HL-60 (cell line): ENCODE measurements around the gene FGFR2.

Experiments used
- DNase-seq, 2 experiments: peaks; one replicate each; pipeline ENCODE4 v3.0.0-alpha.2; 2010 to 2020; ENCODE audit warnings: low read depth in 1 of 2, low spot score in 1 of 2
- H3K27ac ChIP-seq: fragments of 250-450 bp; sonication (Bioruptor Pico); replicated peaks from 2 replicates; pipeline ENCODE4 v1.5.1; 2020; ENCODE audit warnings: mild to moderate bottlenecking, moderate library complexity
- H3K27me3 ChIP-seq: fragments of 250-450 bp; sonication (Bioruptor Pico); 2 replicates; pipeline ENCODE4 v1.5.1; 2021; ENCODE audit warnings: mild to moderate bottlenecking, moderate library complexity; ENCODE audit not compliant: insufficient read depth, poor library complexity, severe bottlenecking
- H3K4me3 ChIP-seq: replicated peaks from 2 replicates; pipeline ENCODE4 v1.5.1; 2011; ENCODE audit warnings: mild to moderate bottlenecking, control low read depth, low read length; ENCODE audit not compliant: insufficient read depth
- CTCF ChIP-seq: IDR thresholded peaks from one replicate; pipeline ENCODE4 v1.5.1; 2011; ENCODE audit warnings: low read length, control low read depth, inconsistent platforms; ENCODE audit not compliant: insufficient read depth
- GABPA ChIP-seq: IDR thresholded peaks from 2 replicates; pipeline ENCODE4 v1.6.1; 2012; ENCODE audit warnings: low read depth
- POLR2AphosphoS5 ChIP-seq: IDR thresholded peaks from 2 replicates; pipeline ENCODE4 v1.6.1; 2012; ENCODE audit warnings: low read depth
- REST ChIP-seq: IDR thresholded peaks from 2 replicates; pipeline ENCODE4 v1.6.1; 2012; ENCODE audit warnings: low read depth; ENCODE audit not compliant: insufficient replicate concordance
- SPI1 ChIP-seq: IDR thresholded peaks from 2 replicates; pipeline ENCODE4 v1.6.1; 2012; ENCODE audit warnings: low read depth, mild to moderate bottlenecking, borderline replicate concordance

The FGFR2 gene

DNA sequence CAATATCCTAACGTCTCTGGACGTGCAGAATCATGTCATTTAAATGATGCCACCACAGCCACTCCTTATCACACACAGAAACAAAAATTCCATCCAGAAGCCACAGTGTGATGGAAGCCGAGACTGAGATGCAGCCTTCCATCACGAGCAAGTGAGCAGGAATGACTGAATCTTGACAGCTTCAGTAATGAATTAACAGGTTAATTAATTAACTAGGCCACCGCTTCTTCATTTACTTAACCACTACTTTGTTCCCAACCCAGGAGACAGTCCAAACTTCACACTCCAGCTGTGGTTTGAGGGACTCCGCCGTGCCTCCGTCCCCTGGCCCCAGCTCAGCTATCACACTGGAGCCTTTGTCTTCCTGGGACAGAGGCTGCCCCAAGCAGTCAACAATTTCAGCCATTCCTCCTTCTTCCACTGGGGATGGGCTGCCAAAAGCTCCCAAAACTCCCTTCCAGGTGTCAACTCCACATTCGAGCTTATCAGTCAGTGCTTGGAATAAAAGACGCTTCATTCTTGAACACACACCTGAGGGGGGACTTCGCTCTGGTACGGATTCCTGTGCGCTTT is 65.9 kb downstream of the FGFR2 start:
- TF ChIP-seq POLR2AphosphoS5 (no peak), REST (no peak), GABPA (no peak), CTCF (no peak), SPI1 (no peak)
- Histone ChIP-seq H3K27ac (no peak overlapping the region), H3K27me3 (no peaks in the 10 kb centered on the region), H3K4me3 (no peak overlapping the region)
- no peak for DNase-seq

GRCh38 chr10:121531830-121532178 is 66.4 kb downstream of the FGFR2 start:
- Histone ChIP-seq H3K27ac (no peak overlapping the region), H3K27me3 (no peaks in the 10 kb centered on the region), H3K4me3 (no peak overlapping the region)
- TF ChIP-seq GABPA, result no peak
- no peak for DNase-seq

GRCh38 chr10:121531076-121531829 is 67.0 kb downstream of the FGFR2 start:
- no peak overlapping the region for H3K27ac ChIP-seq
- TF ChIP-seq GABPA (no peak), CTCF (no peak), REST (no peak), SPI1 (no peak), POLR2AphosphoS5 (no peak)
- no peak for DNase-seq
- no peak overlapping the region for H3K4me3 ChIP-seq
- no peaks in the 10 kb centered on the region for H3K27me3 ChIP-seq

DNA sequence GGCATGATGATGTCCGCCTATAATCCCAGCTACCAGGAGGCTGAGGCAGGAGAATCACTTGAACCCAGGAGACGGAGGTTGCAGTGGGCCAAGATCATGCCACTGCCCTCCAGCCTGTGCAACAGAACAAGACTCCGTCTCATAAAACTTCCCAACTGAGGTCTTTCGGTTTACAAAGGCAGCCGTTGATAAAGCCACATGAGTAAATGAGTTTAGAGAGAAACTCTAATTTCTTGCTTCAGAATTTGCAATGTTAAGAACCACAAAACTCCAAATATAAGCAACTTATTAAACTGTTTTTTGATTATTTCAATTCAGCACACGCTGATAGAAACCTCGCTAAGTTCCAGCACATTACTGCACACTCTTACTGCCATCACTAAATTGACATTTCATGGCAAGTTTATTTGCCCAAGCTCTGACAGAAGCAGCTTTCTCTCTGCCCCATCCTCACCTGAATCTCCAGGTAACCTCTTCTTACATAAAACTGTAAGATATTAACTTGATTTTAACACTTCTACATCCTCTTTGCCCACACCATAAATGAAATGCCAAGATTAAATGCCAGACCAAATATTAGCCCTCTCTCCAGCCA is 67.7 kb downstream of the FGFR2 start:
- Histone ChIP-seq H3K27ac (no peak overlapping the region), H3K27me3 (no peaks in the 10 kb centered on the region), H3K4me3 (no peak overlapping the region)
- TF ChIP-seq POLR2AphosphoS5 (no peak), GABPA (no peak), SPI1 (no peak), REST (no peak), CTCF (no peak)
- no peak for DNase-seq
